ENCODE results near the gene ABCA5. TPM values are rescaled to one million over a fixed set of nuclear protein-coding genes. Genes with fewer than 3 reads are reported as not detected.

Gene ABCA5
- total and polyA plus RNA-seq, 2 of the 13 experiments (the other 11 are each of a cell fraction or from before 2014, with no cell fraction given), result 9.7 to 10.1 TPM

DNA sequence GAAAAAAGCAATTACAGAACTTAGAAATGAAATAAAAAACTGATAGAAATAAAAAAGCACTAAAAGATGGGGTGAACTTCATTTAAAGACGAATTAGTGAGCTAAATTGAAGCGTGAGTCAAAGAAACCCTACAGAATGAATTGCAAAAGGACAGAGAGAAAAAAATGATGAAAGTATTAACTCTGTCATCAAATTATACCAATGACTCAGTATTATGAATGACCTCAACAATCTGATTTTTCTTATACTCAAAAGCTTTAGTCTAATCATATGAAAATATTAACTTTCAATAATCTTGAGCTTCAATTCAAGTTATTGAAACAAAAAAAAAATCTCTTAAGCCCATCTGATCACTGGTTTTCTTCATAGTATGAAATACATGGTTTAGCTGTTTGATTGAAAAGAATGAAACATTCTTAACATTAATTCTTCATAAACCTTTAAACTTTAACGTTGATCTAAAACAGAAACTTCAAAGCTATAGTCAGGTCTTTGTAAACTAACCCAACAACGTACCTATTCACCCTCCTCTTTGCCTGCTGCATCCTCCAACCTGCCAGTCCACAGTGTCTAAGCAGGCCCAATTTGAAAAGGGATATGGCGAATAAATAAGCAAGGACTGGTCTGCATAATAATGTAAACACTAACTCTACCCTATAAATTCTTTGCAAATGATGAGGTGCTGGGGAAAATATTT is 6.6 kb downstream of the ABCA5 start:
- ChIA-PET CTCF (ENCODE audit: low intra/inter-chr PET ratio, low total read pairs) (no interaction called here), POLR2A (no interaction called here)
- TF ChIP-seq, protein P1, sequence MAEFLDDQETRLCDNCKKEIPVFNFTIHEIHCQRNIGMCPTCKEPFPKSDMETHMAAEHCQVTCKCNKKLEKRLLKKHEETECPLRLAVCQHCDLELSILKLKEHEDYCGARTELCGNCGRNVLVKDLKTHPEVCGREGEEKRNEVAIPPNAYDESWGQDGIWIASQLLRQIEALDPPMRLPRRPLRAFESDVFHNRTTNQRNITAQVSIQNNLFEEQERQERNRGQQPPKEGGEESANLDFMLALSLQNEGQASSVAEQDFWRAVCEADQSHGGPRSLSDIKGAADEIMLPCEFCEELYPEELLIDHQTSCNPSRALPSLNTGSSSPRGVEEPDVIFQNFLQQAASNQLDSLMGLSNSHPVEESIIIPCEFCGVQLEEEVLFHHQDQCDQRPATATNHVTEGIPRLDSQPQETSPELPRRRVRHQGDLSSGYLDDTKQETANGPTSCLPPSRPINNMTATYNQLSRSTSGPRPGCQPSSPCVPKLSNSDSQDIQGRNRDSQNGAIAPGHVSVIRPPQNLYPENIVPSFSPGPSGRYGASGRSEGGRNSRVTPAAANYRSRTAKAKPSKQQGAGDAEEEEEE (CRISPR knock-in tag; IDR thresholded peaks at IDR 0.05; ENCODE audit: borderline replicate concordance), result no peak
- TF ChIP-seq NFE2 (CRISPR knock-in tag; IDR thresholded peaks at IDR 0.05) (no peak), NFE2L2 (IDR thresholded peaks at IDR 0.05; ENCODE audit: low read length) (peak; percentile 76), U2AF1 (optimal IDR thresholded peaks at IDR 0.05; ENCODE audit: low read depth, low read length) (no peak), ZNF749 (CRISPR knock-in tag; IDR thresholded peaks at IDR 0.05; ENCODE audit: borderline replicate concordance) (no peak), RBAK (CRISPR knock-in tag; IDR thresholded peaks at IDR 0.05) (no peak), ARNT (IDR thresholded peaks at IDR 0.05) (no peak), DMAP1 (CRISPR knock-in tag; IDR thresholded peaks at IDR 0.05) (no peak), MAFF (IDR thresholded peaks at IDR 0.05; ENCODE audit: low read depth, low read length) (peak; percentile 73), SP5 (CRISPR knock-in tag; IDR thresholded peaks at IDR 0.05; ENCODE audit: borderline replicate concordance, low read depth) (no peak), ZNF614 (CRISPR knock-in tag; IDR thresholded peaks at IDR 0.05; ENCODE audit: borderline replicate concordance) (no peak), FOXP1 (IDR thresholded peaks at IDR 0.05) (no peak), FOXP1 (CRISPR knock-in tag; IDR thresholded peaks at IDR 0.05) (no peak), NCOA1 (CRISPR knock-in tag; IDR thresholded peaks at IDR 0.05) (no peak), TCF7 (IDR thresholded peaks at IDR 0.05; ENCODE audit: low read depth) (no peak), MAFK (conservative IDR thresholded peaks at IDR 0.05 in 1 of 2, IDR thresholded peaks at IDR 0.05 in 1 of 2; ENCODE audit: low read length in 2 of 2) (peak; percentile 46 to 80), TP53 (CRISPR knock-in tag; conservative IDR thresholded peaks at IDR 0.05) (no peak), ZBTB38 (CRISPR knock-in tag; IDR thresholded peaks at IDR 0.05) (no peak), ZNF501 (CRISPR knock-in tag; IDR thresholded peaks at IDR 0.05) (no peak)
- TF ChIP-seq, protein P2, sequence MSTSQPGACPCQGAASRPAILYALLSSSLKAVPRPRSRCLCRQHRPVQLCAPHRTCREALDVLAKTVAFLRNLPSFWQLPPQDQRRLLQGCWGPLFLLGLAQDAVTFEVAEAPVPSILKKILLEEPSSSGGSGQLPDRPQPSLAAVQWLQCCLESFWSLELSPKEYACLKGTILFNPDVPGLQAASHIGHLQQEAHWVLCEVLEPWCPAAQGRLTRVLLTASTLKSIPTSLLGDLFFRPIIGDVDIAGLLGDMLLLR (CRISPR knock-in tag; IDR thresholded peaks at IDR 0.05), result no peak
- TF ChIP-seq, protein P3, sequence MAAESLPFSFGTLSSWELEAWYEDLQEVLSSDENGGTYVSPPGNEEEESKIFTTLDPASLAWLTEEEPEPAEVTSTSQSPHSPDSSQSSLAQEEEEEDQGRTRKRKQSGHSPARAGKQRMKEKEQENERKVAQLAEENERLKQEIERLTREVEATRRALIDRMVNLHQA (CRISPR knock-in tag; IDR thresholded peaks at IDR 0.05), result no peak
- TF ChIP-seq, protein P4, sequence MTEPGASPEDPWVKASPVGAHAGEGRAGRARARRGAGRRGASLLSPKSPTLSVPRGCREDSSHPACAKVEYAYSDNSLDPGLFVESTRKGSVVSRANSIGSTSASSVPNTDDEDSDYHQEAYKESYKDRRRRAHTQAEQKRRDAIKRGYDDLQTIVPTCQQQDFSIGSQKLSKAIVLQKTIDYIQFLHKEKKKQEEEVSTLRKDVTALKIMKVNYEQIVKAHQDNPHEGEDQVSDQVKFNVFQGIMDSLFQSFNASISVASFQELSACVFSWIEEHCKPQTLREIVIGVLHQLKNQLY (CRISPR knock-in tag; IDR thresholded peaks at IDR 0.05), result no peak
- FAIRE-seq (no peak), DNase-seq (ENCODE audit: low spot score) (no peak), ATAC-seq (no peak)
- H3K9ac ChIP-seq (ENCODE audit: insufficient read depth, low read depth, low read length), result no peak overlapping the region
- H3K27ac ChIP-seq (ENCODE audit: extremely low read length, insufficient read depth, low read length), result no peak overlapping the region
- H3K9me3 ChIP-seq (ENCODE audit: low read length), result no peaks in the 10 kb centered on the region
- no peaks in the 10 kb centered on the region for H4K20me1 ChIP-seq (ENCODE audit: insufficient read depth, low read length)
- in situ Hi-C loops (cut with HindIII; ENCODE audit: extremely low pct_ligation_motif_present, low pct_unique_long_range_greater_than_20kb) (no loop called here), intact Hi-C loops (cut with micrococcal nuclease; ENCODE audit: unreplicated experiment) (no loop called here)
- H3K27me3 ChIP-seq (ENCODE audit: control insufficient read depth in 1 of 2, insufficient read depth in 2 of 2, low read length in 2 of 2), result no peaks in the 10 kb centered on the region
- no peaks in the 10 kb centered on the region for H3K36me3 ChIP-seq (replicated peaks in 1 of 2; ENCODE audit: control insufficient read depth in 1 of 2, insufficient read depth in 2 of 2, low read length in 2 of 2)
- no peak overlapping the region for H3K4me2 ChIP-seq (ENCODE audit: low read depth, low read length)
- no peaks in the 10 kb centered on the region for H3K79me2 ChIP-seq (ENCODE audit: insufficient read depth, low read length)
- BruUV-seq (replicated peaks), result no TSS peak
- peaks cover 15% of the 10 kb centered on the region for H3K4me1 ChIP-seq (ENCODE audit: insufficient read depth, low read length)
- 62% methylated on average over 5 of the region's 5 CpGs for WGBS (ENCODE audit: low lambda C conversion rate)
- no peak overlapping the region for H2AFZ ChIP-seq (ENCODE audit: low read length)
- no peak overlapping the region for H3K4me3 ChIP-seq (replicated peaks in 1 of 3; ENCODE audit: insufficient read depth in 1 of 3, low read depth in 2 of 3, low read length in 3 of 3)
